ENCODE measurements around the gene LYPLAL1.

Gene LYPLAL1

GRCh38 chr1:219202567-219202966, 28.9 kb downstream of the LYPLAL1 start:
- TF ChIP-seq CTCF (IDR thresholded peaks at IDR 0.05; ENCODE audit: poor library complexity, severe bottlenecking), result no peak
- ATAC-seq (ENCODE audit: low read depth) (no peak), DNase-seq (ENCODE audit: low spot score) (no peak)
- no peaks in the 10 kb centered on the region for H3K9me3 ChIP-seq (ENCODE audit: severe bottlenecking)
- no peaks in the 10 kb centered on the region for H3K4me1 ChIP-seq (ENCODE audit: insufficient read depth, poor library complexity, severe bottlenecking)
- H3K4me3 ChIP-seq (ENCODE audit: severe bottlenecking), result no peak overlapping the region
- no peak overlapping the region for H3K27ac ChIP-seq (ENCODE audit: poor library complexity, severe bottlenecking)
- no peaks in the 10 kb centered on the region for H3K36me3 ChIP-seq (ENCODE audit: low read depth)
- H3K27me3 ChIP-seq (ENCODE audit: insufficient read depth, poor library complexity, severe bottlenecking), result no peaks in the 10 kb centered on the region

- Histone ChIP-seq H3K4me1 (ENCODE audit: insufficient read depth, poor library complexity, severe bottlenecking) (no peaks in the 10 kb centered on the region), H3K27ac (ENCODE audit: poor library complexity, severe bottlenecking) (no peak overlapping the region), H3K36me3 (ENCODE audit: low read depth) (no peaks in the 10 kb centered on the region), H3K4me3 (ENCODE audit: severe bottlenecking) (no peak overlapping the region), H3K27me3 (ENCODE audit: insufficient read depth, poor library complexity, severe bottlenecking) (no peaks in the 10 kb centered on the region), H3K9me3 (ENCODE audit: severe bottlenecking) (no peaks in the 10 kb centered on the region)
- no peak for ATAC-seq (ENCODE audit: low read depth)
- no peak for DNase-seq (ENCODE audit: low spot score)
- no peak for TF ChIP-seq CTCF (IDR thresholded peaks at IDR 0.05; ENCODE audit: poor library complexity, severe bottlenecking)
Measured at GRCh38 chr1:219206350-219206749, 32.7 kb downstream of the LYPLAL1 start.

- no peak overlapping the region for H3K27ac ChIP-seq (ENCODE audit: poor library complexity, severe bottlenecking)
- no peaks in the 10 kb centered on the region for H3K9me3 ChIP-seq (ENCODE audit: severe bottlenecking)
- H3K4me1 ChIP-seq (ENCODE audit: insufficient read depth, poor library complexity, severe bottlenecking), result no peaks in the 10 kb centered on the region
- DNase-seq (ENCODE audit: low spot score) (no peak), ATAC-seq (ENCODE audit: low read depth) (no peak)
- TF ChIP-seq CTCF (IDR thresholded peaks at IDR 0.05; ENCODE audit: poor library complexity, severe bottlenecking), result no peak
- H3K36me3 ChIP-seq (ENCODE audit: low read depth), result no peaks in the 10 kb centered on the region
- H3K27me3 ChIP-seq (ENCODE audit: insufficient read depth, poor library complexity, severe bottlenecking), result no peaks in the 10 kb centered on the region
- no peak overlapping the region for H3K4me3 ChIP-seq (ENCODE audit: severe bottlenecking)
Measured at GRCh38 chr1:219209578-219209977, 35.9 kb downstream of the LYPLAL1 start.

GRCh38 chr1:219210067-219210466, 36.4 kb downstream of the LYPLAL1 start:
- ATAC-seq (ENCODE audit: low read depth) (no peak), DNase-seq (ENCODE audit: low spot score) (no peak)
- Histone ChIP-seq H3K36me3 (ENCODE audit: low read depth) (no peaks in the 10 kb centered on the region), H3K4me3 (ENCODE audit: severe bottlenecking) (no peak overlapping the region), H3K27ac (ENCODE audit: poor library complexity, severe bottlenecking) (no peak overlapping the region), H3K9me3 (ENCODE audit: severe bottlenecking) (no peaks in the 10 kb centered on the region), H3K27me3 (ENCODE audit: insufficient read depth, poor library complexity, severe bottlenecking) (no peaks in the 10 kb centered on the region), H3K4me1 (ENCODE audit: insufficient read depth, poor library complexity, severe bottlenecking) (no peaks in the 10 kb centered on the region)
- TF ChIP-seq CTCF (IDR thresholded peaks at IDR 0.05; ENCODE audit: poor library complexity, severe bottlenecking), result no peak

- Histone ChIP-seq H3K4me3 (ENCODE audit: severe bottlenecking) (no peak overlapping the region), H3K36me3 (ENCODE audit: low read depth) (no peaks in the 10 kb centered on the region), H3K27ac (ENCODE audit: poor library complexity, severe bottlenecking) (no peak overlapping the region), H3K9me3 (ENCODE audit: severe bottlenecking) (no peaks in the 10 kb centered on the region), H3K4me1 (ENCODE audit: insufficient read depth, poor library complexity, severe bottlenecking) (no peaks in the 10 kb centered on the region), H3K27me3 (ENCODE audit: insufficient read depth, poor library complexity, severe bottlenecking) (no peaks in the 10 kb centered on the region)
- DNase-seq (ENCODE audit: low spot score) (no peak), ATAC-seq (ENCODE audit: low read depth) (no peak)
- TF ChIP-seq CTCF (IDR thresholded peaks at IDR 0.05; ENCODE audit: poor library complexity, severe bottlenecking), result no peak
Measured at GRCh38 chr1:219215477-219215876, 41.8 kb downstream of the LYPLAL1 start.

Measured in RWPE2 (cell line).